Measurements from ENCODE around the gene ATP2A2.
"Not testable (repeated sequence)": the region's sequence is repeated elsewhere in the genome, so short reads cannot be mapped to it uniquely, and the experiment has no call there.

ATP2A2 gene

GRCh38 chr12:110280779-110281548, at the start of gene ATP2A2:
ATP2A2 (plus strand) TSS chr12:110281247; CDS start chr12:110281790, 543 bp downstream.
- peak in 57 of 58 donors; percentile 7 to 91 (median 82) for DNase-seq

GRCh38 chr12:110233212-110233903, 47.7 kb upstream of the ATP2A2 start:
- no peak for DNase-seq

GRCh38 chr12:110234331-110234751, 46.7 kb upstream of the ATP2A2 start:
- DNase-seq, result no peak

GRCh38 chr12:110234755-110235154, 46.3 kb upstream of the ATP2A2 start:
- no peak for DNase-seq

- DNase-seq, result no peak
These were observed 45.7 kb upstream of the ATP2A2 start for GRCh38 chr12:110235383-110235782.

- DNase-seq, result no peak
These were observed 37.8 kb upstream of the ATP2A2 start for GRCh38 chr12:110243227-110243626.

- DNase-seq, result no peak
These were observed 36.7 kb upstream of the ATP2A2 start for GRCh38 chr12:110244372-110244771.

- DNase-seq, result no peak
These were observed 36.2 kb upstream of the ATP2A2 start for GRCh38 chr12:110244829-110245228.

- DNase-seq, result no peak
These were observed 35.7 kb upstream of the ATP2A2 start for GRCh38 chr12:110245369-110245772.

- no peak for DNase-seq
These were observed 34.3 kb upstream of the ATP2A2 start for GRCh38 chr12:110246636-110247339.

- no peak for DNase-seq
These were observed 33.5 kb upstream of the ATP2A2 start for GRCh38 chr12:110247340-110248095.

- DNase-seq, result peak in 3 of 58 donors; percentile 5 to 25 (median 16)
These were observed 33.0 kb upstream of the ATP2A2 start for GRCh38 chr12:110248096-110248447.

- DNase-seq, result peak in 2 of 58 donors; percentile 4 to 5
These were observed 31.9 kb upstream of the ATP2A2 start for GRCh38 chr12:110249105-110249504.

GRCh38 chr12:110249716-110250225, 31.3 kb upstream of the ATP2A2 start:
- DNase-seq, result peak in 31 of 58 donors; percentile 3 to 71 (median 29)

- no peak for DNase-seq
These were observed 29.7 kb upstream of the ATP2A2 start for GRCh38 chr12:110251381-110251780.

- no peak for DNase-seq
These were observed 28.3 kb upstream of the ATP2A2 start for GRCh38 chr12:110252716-110253115.

- DNase-seq, result peak in 3 of 58 donors; percentile 12 to 31 (median 16)
These were observed 27.9 kb upstream of the ATP2A2 start for GRCh38 chr12:110253176-110253575.

GRCh38 chr12:110254971-110255540, 26.0 kb upstream of the ATP2A2 start:
- DNase-seq, result no peak

GRCh38 chr12:110255890-110256456, 25.1 kb upstream of the ATP2A2 start:
- DNase-seq, result not testable (repeated sequence)

GRCh38 chr12:110256780-110257431, 24.1 kb upstream of the ATP2A2 start:
- peak in 2 of 58 donors; percentile 24 to 26 for DNase-seq
